ENCODE measurements around the gene NPRL2.

NPRL2 gene

GRCh38 chr3:50347187-50347813 is 3.3 kb downstream of the NPRL2 start:
- peak; percentile 46 for DNase-seq

- DNase-seq = peak; percentile 5
Observed at GRCh38 chr3:50345586-50346234, 4.9 kb downstream of the NPRL2 start, which contains the start of gene ZMYND10. ZMYND10 (minus strand) TSS chr3:50345732; CDS start chr3:50345579, 153 bp downstream.

- DNase-seq = no peak
Observed at GRCh38 chr3:50345008-50345407, 5.6 kb downstream of the NPRL2 start.

GRCh38 chr3:50342813-50343633 is 7.6 kb downstream of the NPRL2 start:
- DNase-seq = no peak

GRCh38 chr3:50341996-50342650 is 8.5 kb downstream of the NPRL2 start:
- DNase-seq = no peak

DNA sequence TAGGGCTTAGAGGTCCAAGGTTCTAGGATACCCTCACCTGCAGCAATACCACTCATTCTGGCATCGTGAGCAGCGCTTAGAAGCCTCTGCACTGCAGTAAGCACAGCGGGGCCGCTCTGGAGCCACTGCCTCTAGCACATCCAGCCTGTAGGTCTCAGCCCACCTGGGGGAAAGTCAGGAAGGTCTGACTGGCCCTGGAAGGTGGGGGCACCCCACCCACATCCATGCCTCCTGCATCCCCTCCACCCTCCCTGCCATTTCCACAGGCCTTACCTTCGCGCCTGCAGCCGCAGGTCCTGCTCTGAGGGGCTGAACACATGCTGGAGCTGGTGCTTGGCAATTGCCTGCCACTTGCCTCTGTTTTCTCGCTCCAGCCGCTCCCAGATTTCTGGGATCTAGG is 9.0 kb downstream of the NPRL2 start:
- no peak for DNase-seq

DNA sequence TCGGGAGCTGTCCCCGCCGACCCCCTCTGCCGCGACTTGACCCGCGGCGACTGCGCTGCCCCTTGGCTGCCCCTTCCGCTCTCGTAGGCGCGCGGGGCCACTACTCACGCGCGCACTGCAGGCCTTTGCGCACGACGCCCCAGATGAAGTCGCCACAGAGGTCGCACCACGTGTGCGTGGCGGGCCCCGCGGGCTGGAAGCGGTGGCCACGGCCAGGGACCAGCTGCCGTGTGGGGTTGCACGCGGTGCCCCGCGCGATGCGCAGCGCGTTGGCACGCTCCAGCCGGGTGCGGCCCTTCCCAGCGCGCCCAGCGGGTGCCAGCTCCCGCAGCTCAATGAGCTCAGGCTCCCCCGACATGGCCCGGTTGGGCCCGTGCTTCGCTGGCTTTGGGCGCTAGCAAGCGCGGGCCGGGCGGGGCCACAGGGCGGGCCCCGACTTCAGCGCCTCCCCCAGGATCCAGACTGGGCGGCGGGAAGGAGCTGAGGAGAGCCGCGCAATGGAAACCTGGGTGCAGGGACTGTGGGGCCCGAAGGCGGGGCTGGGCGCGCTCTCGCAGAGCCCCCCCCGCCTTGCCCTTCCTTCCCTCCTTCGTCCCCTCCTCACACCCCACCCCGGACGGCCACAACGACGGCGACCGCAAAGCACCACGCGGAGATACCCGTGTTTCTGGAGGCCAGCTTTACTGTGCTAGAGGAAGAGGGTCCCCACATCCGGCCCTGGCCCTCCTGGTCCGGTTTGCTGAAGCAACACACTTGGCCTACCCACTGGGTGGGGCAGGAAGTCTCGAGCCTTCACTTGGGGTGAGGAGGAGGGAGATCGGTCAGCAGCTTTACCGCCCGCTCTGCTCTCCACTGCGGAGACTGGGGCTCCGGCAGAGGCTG is 9.9 kb downstream of the NPRL2 start, which contains the start of gene RASSF1:
Gene RASSF1 (minus strand): TSS at position 389 of the 882 bp plus-strand sequence. CDS start 31 bp downstream, at position 358.
- DNase-seq = no peak

- DNase-seq = no peak
Observed at GRCh38 chr3:50340147-50340447, 10.5 kb downstream of the NPRL2 start.

DNA sequence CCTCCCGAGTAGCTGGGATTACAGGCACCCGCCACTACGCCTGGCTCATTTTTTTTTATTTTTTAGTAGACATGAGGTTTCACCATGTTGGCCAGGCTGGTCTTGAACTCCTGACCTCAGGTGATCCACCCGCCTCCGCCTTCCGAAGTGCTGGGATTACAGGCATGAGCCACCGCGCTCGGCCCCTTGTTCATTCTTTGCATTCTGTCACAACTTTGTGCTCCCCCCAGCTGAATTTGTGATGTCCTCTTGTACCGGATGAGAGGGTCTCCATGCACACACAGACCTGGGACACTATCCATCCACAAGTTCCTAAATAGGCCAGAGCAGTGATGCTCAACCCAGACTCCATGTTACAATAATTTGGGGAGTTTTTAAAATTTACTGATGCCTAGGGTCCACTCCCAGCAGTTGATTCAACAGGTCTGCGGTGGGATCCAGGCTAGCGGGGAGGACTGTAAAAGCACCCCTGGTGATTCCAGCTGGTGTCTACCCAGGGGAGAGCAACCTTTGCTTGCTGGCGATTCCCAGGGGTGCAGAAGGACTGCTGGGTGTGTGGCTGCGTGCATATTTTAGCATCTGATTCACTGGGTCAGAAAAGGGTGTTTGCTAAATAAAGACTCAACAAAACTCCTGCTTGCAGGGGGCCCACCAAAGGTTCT is 11.0 kb downstream of the NPRL2 start:
- DNase-seq = no peak

DNA sequence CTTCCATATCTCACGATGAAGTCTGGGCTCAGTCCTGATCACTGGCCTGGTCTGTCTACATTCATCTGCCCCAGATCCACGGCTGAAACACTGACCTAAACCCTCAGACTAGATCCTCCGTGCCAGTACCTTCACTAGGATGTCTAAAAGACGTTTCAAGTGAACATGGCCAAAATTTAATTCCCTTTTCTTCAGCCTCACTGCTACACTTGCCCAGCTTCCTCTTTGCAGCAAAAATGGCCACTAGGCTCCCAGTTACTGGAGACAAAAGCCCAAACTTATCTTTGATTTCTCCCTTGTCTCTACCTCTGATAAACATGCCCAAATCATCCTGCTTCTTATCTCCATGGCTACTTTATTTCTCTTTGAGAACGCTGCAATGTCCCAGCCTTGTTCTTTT is 11.6 kb downstream of the NPRL2 start:
- no peak for DNase-seq

DNA sequence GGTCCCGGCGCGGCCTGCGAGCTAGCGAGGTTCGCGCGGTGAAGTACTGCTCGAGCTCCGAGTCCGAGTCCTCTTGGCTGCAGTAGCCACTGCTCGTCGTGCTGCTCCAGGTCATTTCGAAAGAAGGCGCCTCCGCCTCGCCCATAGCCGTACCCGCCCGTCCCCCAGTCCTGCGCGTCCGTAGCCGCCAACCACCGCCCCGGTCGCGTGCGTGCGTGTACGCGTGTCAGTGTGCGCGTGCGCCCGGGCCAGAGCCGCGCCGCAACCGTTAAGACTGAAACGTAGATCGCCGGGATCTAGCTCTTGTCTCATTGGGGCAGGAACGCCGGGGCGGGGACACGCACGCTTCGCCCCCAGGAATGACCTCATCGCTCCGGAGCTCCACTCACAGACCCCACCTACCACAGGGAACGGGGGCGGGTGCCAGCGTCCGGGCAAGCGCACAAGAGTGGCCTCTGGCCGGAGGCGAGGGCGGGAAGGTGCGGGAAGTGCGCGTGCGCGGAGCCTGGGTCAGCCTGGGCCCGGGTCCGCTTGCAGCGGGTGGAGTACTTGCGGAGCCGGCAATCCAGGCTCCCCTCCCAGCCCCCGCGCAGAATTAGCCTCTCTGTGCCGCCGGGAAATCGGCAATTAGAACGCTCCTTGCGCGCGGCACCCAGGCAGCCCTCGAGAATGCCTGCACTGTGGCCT is 13.3 kb downstream of the NPRL2 start:
- DNase-seq = peak; percentile 90

DNA sequence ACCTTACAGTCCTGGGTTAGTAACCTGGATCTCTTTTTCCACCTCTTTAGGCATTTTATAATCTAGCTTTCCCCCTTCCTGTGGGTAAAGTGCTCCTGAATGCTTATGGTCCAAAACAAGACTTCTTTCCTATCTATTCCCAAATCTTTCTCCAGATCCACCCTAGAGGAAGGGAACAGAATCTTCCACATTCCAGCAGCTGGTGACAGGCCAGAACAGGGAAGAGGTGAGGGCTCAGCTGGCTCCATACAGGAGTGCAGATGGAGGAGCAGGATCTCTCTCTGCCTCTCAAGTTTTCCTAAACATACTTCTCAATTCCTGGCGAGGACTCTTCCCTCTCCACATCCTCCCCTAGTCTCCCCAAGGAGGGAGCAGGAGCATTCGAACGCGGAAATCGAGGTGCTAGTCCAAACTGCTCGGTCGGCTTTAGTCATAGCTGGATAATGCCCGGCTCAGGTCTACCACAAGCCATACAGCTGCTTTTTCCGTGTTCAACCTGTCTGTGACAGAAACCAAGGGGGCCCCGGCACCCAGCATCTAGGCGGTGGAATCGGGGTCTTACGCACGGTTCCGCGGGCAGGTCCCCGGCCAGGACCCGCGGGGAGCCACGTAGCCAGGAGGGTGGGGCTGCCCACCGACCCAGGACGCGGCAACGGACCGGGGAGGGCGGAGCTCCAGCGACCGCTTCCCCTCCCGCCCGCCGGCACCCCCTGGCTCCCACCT is 14.0 kb downstream of the NPRL2 start:
- no peak for DNase-seq

GRCh38 chr3:50334339-50335075 is 16.1 kb downstream of the NPRL2 start:
- DNase-seq = no peak

DNA sequence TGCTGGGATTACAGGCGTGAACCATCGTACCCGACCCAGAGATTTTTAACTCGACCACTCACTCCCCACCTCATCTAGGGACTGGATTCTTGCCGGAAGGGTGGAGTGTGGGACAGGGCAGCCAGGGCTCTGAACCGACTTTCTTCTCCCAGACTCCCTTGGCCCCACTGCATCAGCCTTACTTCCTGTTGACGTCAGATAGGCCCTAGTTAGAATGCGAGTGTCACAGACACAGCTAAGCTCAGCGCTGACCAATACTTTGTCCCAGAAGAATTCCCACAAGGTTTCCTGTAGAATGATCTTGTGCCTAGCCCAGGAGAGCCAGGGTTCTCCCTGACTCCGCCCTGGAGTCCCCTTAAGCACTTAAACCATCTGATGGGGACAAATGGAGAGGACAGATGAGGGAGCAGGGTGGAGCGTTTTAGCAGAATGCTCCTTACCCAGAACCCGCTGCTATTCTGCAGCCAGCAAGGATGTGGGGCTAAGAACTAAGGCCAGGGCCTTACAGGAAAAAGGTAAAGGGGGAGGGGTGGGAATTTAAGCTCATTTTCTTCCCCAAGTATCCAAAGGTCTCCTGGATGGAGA is 16.7 kb downstream of the NPRL2 start:
- no peak for DNase-seq

DNA sequence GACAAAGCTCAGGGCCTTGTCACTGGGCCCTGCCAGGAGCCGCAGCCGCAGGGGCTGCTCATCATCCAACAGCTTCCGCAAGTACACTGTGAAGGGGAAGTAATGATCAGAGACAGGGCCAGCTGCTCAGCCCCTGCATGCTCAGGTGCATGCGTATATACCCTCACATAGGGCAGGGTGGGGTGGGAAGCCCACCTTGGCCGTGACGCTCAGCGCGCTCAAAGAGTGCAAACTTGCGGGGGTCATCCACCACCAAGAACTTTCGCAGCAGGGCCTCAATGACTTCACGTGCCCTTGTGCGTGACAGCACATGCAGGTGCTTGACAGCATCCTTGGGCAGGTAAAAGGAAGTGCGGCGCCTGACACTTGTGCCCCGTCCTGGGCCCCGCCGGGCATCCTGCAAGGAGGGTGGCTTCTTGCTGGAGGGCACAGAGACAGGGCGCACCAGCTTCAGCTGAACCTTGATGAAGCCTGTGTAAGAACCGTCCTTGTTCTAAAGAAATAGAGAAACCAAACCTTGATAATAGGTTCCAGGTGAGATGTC is 19.1 kb downstream of the NPRL2 start:
- DNase-seq = no peak

DNA sequence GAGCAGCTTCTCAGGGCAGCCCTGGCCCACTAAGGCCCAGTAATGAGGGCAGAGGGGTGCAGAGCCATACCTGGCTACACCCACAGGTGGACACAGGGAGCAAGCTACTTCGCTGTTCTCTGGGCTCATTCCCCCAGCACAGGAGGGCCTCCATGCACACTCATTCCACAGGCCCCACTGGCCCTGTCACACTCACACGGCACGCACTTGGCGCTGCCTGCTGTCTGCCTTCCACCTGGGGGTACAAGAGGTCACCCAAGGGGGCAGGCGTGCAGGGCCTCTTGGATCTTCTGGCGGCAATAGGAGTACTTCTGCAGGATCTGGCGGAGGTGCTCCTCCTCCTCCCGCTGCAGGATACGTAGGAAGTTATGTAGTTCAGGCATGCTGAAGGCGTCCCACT is 20.2 kb downstream of the NPRL2 start:
- DNase-seq = no peak

GRCh38 chr3:50327943-50328691 is 22.5 kb downstream of the NPRL2 start, which contains the start of gene TUSC2:
TUSC2 (minus strand) TSS chr3:50328223; CDS start chr3:50328099, 124 bp downstream.
- DNase-seq = peak; percentile 90

DNA sequence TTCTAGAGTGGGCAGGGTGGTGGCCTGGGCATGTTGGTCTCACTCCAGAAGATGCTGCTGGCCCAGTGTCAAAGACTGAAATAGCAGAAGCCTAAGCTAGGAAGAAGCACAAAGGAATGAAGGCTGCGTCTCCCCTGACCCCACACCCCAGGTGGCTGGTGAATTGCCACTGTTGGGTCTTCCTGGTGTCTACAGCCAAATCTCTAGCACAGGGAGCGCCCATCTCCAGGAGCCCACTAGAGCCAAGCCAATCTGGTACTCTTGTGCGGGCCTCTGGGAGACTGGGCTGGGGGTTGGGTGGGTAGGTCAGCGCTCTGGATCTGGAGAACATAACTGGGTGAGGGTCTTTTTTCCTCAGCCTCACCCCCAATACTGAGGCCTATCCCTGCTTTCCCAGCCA is 23.4 kb downstream of the NPRL2 start:
- no peak for DNase-seq

All from COR-L47 (cell line).